Osteoblast (primary cell): ENCODE data around the gene CBX8. TPM values are rescaled to one million over a fixed set of nuclear protein-coding genes. Genes with fewer than 3 reads are reported as not detected.

ENCODE experiments used
- DNase-seq: peaks from one replicate; pipeline ENCODE4 v3.0.0; 2011; ENCODE audit warnings: low spot score, mixed read lengths; ENCODE audit not compliant: insufficient read length; ENCODE audit errors: missing footprints
- H2AFZ ChIP-seq: 2 replicates; pipeline ENCODE4 v1.6.0; 2011; ENCODE audit warnings: mild to moderate bottlenecking, low read length
- H3K27ac ChIP-seq: 2 replicates; pipeline ENCODE4 v1.5.1; 2011; ENCODE audit warnings: mild to moderate bottlenecking, low read depth, low read length, moderate library complexity
- H3K27me3 ChIP-seq: 2 replicates; pipeline ENCODE4 v1.6.0; 2012; ENCODE audit warnings: mild to moderate bottlenecking, control low read depth, inconsistent platforms, low read length, moderate library complexity; ENCODE audit not compliant: insufficient read depth
- H3K36me3 ChIP-seq: 2 replicates; pipeline ENCODE4 v1.5.1; 2011; ENCODE audit warnings: mild to moderate bottlenecking, low read length, control low read depth, moderate library complexity; ENCODE audit not compliant: insufficient read depth
- H3K4me1 ChIP-seq: 2 replicates; pipeline ENCODE4 v1.5.1; 2011; ENCODE audit warnings: mild to moderate bottlenecking, low read length, control low read depth, moderate library complexity; ENCODE audit not compliant: insufficient read depth
- H3K4me2 ChIP-seq: 2 replicates; pipeline ENCODE4 v1.6.0; 2011; ENCODE audit warnings: mild to moderate bottlenecking, low read length; ENCODE audit not compliant: insufficient read depth
- H3K4me3 ChIP-seq: fragments of 200-600 bp; sonication (generic); 3 replicates; pipeline ENCODE4 v1.5.1; 2012; ENCODE audit warnings: mild to moderate bottlenecking, low read length, inconsistent platforms; ENCODE audit not compliant: insufficient read depth
- H3K79me2 ChIP-seq: 2 replicates; pipeline ENCODE4 v1.6.0; 2012; ENCODE audit warnings: mild to moderate bottlenecking, low read length, control low read depth, inconsistent platforms; ENCODE audit not compliant: insufficient read depth
- H3K9me3 ChIP-seq: 2 replicates; pipeline ENCODE4 v1.5.1; 2011; ENCODE audit warnings: low read depth, low read length, control low read depth
- H4K20me1 ChIP-seq: 2 replicates; pipeline ENCODE4 v1.6.0; 2012; ENCODE audit warnings: mild to moderate bottlenecking, low read length, control low read depth; ENCODE audit not compliant: insufficient read depth
- total RNA-seq: library from RNA; depleted of rRNA; stranded (reverse); fragments of >200 nt; gene quantifications from 2 replicates; pipeline ENCODE4 v1.2.3, GENCODE V29; 2012
- TF ChIP-seq, protein P1 (sequence below): IDR thresholded peaks from 2 replicates; pipeline ENCODE4 v1.5.1; 2011; ENCODE audit warnings: mild to moderate bottlenecking, low read depth, low read length, moderate library complexity; ENCODE audit errors: extremely low read depth

The CBX8 gene
- total RNA-seq, 1 donor = 3.3 TPM

DNA sequence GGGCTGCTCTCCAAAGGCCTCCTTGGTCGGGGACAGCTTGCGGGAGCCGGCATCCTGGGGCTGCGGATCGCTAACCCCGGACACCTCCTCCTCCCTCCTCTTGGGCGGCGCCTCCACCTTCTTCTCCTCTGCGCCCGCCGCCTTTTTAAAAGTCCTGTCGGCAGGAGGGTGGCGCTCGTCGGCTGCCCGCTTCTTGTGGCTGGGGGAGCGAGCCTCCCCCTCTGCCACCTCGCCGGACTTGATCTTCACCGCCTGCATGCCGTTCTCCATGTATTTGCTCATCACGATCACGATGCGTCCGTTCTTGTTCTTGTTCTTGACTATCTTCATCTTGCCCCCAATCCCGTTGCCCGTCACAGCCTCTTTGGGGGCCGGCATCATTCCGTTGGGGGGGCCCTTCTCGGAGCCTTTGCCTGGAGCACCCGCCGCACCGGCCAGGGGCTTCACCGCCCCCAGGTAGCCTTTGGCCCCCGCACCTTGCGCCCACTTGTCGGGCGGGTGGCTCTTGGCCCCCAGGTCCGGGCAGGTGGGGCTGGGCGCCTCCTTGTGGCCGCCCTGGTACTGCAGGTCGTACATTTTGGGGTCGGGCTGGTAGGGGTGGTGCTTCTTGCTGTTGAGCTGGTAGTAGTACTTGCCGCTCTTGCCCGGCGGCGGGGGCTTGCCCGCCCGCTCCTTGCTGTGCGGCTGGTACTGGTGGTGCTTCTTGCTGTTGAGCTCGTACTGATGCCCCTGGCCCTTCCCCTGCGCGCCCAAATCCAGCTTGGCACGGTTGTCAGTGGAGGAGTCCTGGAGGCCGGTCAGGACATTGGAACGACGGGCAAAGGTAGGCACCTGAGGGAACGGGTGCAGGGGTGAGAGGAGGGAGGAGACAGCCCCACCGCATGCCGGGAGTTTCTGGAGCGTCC is 37.9 kb upstream of the CBX8 start:
- H3K4me3 ChIP-seq = no peak overlapping the region
- peak; percentile 92 for DNase-seq
- H2AFZ ChIP-seq = no peak overlapping the region
- H3K4me1 ChIP-seq = peaks cover 26% of the 10 kb centered on the region
- H3K4me2 ChIP-seq = no peak overlapping the region
- peaks cover 1% of the 10 kb centered on the region for H3K27me3 ChIP-seq
- H3K79me2 ChIP-seq = peaks cover 26% of the 10 kb centered on the region
- TF ChIP-seq, protein P1, sequence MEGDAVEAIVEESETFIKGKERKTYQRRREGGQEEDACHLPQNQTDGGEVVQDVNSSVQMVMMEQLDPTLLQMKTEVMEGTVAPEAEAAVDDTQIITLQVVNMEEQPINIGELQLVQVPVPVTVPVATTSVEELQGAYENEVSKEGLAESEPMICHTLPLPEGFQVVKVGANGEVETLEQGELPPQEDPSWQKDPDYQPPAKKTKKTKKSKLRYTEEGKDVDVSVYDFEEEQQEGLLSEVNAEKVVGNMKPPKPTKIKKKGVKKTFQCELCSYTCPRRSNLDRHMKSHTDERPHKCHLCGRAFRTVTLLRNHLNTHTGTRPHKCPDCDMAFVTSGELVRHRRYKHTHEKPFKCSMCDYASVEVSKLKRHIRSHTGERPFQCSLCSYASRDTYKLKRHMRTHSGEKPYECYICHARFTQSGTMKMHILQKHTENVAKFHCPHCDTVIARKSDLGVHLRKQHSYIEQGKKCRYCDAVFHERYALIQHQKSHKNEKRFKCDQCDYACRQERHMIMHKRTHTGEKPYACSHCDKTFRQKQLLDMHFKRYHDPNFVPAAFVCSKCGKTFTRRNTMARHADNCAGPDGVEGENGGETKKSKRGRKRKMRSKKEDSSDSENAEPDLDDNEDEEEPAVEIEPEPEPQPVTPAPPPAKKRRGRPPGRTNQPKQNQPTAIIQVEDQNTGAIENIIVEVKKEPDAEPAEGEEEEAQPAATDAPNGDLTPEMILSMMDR = peak; percentile 48
- no peak overlapping the region for H3K27ac ChIP-seq
- H3K9me3 ChIP-seq = no peaks in the 10 kb centered on the region
- H3K36me3 ChIP-seq = peaks cover 14% of the 10 kb centered on the region
- H4K20me1 ChIP-seq = peaks cover 29% of the 10 kb centered on the region

DNA sequence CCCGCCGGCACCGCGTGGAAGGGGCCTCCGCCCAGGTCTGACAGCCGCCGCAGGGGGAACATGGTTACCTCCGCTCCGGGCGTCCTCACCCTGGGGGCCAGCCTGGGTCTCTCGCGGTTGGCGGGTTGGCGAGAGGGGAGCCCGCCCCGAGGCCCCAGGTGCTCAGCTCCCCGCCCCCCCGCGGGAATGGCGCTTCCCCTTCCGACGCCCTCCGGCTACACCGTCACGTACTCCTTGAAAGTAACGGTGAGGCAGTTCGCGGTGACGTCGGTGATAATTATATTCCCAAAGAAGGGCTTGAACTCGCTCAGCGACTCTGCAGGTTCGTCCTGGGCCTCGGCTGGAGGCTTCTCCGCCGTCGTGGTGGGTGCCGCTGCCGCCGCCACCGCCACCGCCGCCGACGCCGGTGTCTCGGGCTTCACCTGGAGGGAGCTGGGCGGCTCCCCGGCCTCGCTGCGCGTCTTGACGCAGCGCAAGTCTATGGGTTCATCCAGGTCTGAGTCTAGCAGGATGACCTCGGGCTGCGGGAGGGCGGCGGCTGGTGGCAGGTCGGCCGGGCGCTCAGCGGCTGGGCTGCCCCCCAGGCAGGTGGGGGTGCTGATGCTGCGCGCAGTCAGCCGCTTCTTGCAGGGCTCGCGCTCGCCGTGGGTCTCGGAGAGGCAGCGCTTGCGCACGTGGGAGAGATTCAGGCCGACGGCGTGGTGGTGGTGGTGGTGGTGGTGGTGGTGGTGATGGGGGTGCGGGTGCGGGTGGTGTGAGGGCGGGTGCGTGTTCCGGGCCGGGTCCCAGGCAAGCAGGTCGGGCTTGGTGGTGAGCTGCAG is 37.1 kb upstream of the CBX8 start:
- Histone ChIP-seq H4K20me1 (peaks cover 29% of the 10 kb centered on the region), H3K27ac (no peak overlapping the region), H3K4me1 (peaks cover 26% of the 10 kb centered on the region), H3K27me3 (no peaks in the 10 kb centered on the region), H3K4me2 (no peak overlapping the region), H2AFZ (no peak overlapping the region), H3K9me3 (no peaks in the 10 kb centered on the region), H3K79me2 (peaks cover 26% of the 10 kb centered on the region), H3K36me3 (peaks cover 14% of the 10 kb centered on the region), H3K4me3 (no peak overlapping the region)
- TF ChIP-seq, protein P1 = no peak
- DNase-seq = no peak

DNA sequence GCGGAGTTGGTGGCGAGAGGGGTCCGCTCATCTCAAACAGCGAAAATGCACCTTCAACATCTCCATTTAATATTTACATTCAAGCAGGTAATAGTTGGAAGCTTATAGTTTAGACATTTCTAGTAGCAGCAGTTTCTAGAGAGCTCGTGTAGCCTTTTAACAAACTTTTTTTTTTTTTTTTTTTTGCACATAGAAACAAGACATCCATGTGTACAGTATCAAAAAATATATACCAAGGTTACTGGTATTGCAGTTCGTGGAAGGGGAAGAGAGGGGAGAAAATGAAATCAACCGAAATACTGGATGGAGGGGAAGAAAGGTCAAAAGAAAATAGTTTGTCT is 36.2 kb upstream of the CBX8 start:
- H3K4me2 ChIP-seq = peak overlapping the region; percentile 68
- H3K27me3 ChIP-seq = no peaks in the 10 kb centered on the region
- H3K4me1 ChIP-seq = peaks cover 26% of the 10 kb centered on the region
- H3K36me3 ChIP-seq = peaks cover 14% of the 10 kb centered on the region
- H4K20me1 ChIP-seq = peaks cover 29% of the 10 kb centered on the region
- TF ChIP-seq, protein P1 = no peak
- H3K4me3 ChIP-seq = peak overlapping the region; percentile 63
- no peak for DNase-seq
- no peak overlapping the region for H3K27ac ChIP-seq
- H3K79me2 ChIP-seq = peaks cover 26% of the 10 kb centered on the region
- H2AFZ ChIP-seq = no peak overlapping the region
- H3K9me3 ChIP-seq = no peaks in the 10 kb centered on the region
